ENCODE data around the gene STX19. TPM values are rescaled to one million over a fixed set of nuclear protein-coding genes. Genes with fewer than 3 reads are reported as not detected.

STX19 gene
- total and polyA plus RNA-seq, 8 donors = 1.7 to 21.1 (median 9.2) TPM; not detected in 3

DNA sequence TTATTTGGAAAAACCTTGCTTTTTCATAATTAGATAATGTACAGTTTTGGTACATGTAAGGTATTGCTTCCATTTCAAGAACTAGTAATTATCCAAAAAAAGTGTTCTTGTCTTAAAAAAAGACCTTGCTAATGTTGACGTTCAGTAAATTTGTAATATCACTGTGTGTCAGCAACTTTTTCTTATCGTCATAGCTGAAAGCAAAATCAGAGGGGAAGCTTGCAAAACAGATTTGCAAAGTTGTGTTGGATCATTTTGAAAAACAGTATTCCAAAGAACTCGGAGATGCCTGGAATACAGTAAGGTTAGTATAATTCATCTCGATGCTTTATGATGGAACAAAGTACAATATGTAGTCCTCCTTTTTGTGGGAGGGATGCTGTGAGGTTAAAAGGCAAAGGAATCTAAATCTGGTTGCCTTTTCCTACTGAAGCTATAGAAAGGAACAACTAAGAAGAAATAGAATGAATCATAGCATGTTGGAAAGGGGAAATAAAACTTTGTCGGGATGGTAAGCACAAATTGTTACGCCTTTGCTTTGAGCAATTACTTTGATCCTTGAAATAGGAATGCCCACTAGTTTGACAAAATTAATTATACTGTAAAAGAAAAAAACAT lies 36.0 kb upstream of the STX19 start:
- peaks cover 7 to 67% (median 40%) of the 10 kb centered on the region in 4 donors for H3K4me1 ChIP-seq
- peak overlapping the region in 4 of 5 donors; percentile 95 to 98 (median 96) for H3K27ac ChIP-seq
- intact Hi-C loops (cut with DNase I; ENCODE audit: low total_unique reads) = no loop called here

GRCh38 chr3:94063496-94064119 lies 35.2 kb upstream of the STX19 start:
- no peaks in the 10 kb centered on the region for H3K27me3 ChIP-seq
- H3K36me3 ChIP-seq = peaks cover 0 to 37% (median 20%) of the 10 kb centered on the region in 4 donors
- peak overlapping the region; percentile 50 to 77 (median 68) for H3K4me3 ChIP-seq
- DNase-seq = peak in 1 of 2 donors; percentile 27
- no peaks in the 10 kb centered on the region for H3K9me3 ChIP-seq
- intact Hi-C loops (cut with DNase I; ENCODE audit: low total_unique reads) = no loop called here
- 45 to 55% (median 48%) methylated on average over 17 of the region's 17 CpGs for WGBS, 5 donors
- H3K27ac ChIP-seq = peak overlapping the region; percentile 39 to 98 (median 95)
- H3K4me1 ChIP-seq = peaks cover 7 to 60% (median 36%) of the 10 kb centered on the region in 4 donors
- no peak for TF ChIP-seq EP300 (IDR thresholded peaks at IDR 0.05)
- TF ChIP-seq POLR2AphosphoS5 (IDR thresholded peaks at IDR 0.05) = no peak

More for the DNA sequence above, 36.0 kb upstream of the STX19 start:
- Histone ChIP-seq H3K27me3 (no peaks in the 10 kb centered on the region), H3K4me3 (peak overlapping the region in 3 of 4 donors; percentile 50 to 77 (median 77)), H3K36me3 (peaks cover 0 to 29% (median 14%) of the 10 kb centered on the region in 4 donors), H3K9me3 (no peaks in the 10 kb centered on the region)
- no peak for TF ChIP-seq POLR2AphosphoS5 (IDR thresholded peaks at IDR 0.05)
- 76 to 84% (median 77%) methylated on average over 6 of the region's 6 CpGs for WGBS, 5 donors
- DNase-seq = no peak

DNA sequence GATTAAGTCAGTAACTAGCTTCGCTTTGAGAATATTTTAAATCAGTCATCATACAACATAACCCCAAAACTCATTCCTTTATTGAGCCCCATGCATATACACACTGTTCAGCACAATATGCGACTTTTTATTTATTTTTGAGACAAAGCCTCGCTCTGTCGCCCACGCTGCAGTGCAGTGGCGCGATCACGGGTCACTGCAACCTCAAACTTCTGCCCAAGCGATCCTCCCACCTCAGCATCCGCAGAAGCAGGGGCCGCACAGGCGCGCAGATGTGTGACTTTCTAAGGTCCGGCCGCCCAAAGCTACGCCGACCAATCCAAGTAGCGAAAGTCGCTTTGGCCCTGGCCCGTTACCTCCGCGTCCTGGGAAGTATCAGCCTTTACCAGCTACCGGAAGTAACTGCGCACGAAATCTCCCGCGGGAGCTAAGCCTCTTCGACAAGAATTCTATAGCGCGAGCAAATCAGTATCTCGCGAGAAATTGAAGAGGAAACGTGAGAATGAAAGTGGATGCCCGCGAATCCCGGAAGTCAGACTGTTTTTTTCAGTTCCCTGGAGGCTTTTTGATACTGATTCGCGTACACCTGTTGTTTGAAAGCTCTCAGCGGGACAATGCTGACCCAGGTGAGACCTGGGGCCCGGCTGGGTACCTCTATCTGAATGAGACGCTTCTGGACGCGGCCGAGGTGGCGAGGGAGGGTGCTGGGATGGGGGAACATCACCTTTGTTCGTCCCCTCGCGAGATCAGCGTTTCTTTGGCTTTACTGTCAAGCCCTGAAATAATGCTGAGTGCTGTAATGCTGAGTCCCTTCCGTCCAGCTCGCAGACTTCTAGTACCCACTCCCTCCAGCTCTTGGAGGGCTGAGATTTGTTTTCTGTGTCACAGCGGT lies 34.4 kb upstream of the STX19 start, which contains the start of the genes DHFR2 and NSUN3:
Gene DHFR2 (minus strand): TSS at position 404 of the 892 bp plus-strand sequence. CDS start 1,405 bp downstream, outside the sequence.
Gene NSUN3 (plus strand): TSS at position 549 of the 892 bp plus-strand sequence. CDS start 66 bp downstream, at position 615.
- TF ChIP-seq POLR2AphosphoS5 (IDR thresholded peaks at IDR 0.05) (peak; percentile 49 to 91 (median 76)), POLR2A (IDR thresholded peaks at IDR 0.05) (no peak), EP300 (IDR thresholded peaks at IDR 0.05) (no peak)
- TF ChIP-seq, protein P1, sequence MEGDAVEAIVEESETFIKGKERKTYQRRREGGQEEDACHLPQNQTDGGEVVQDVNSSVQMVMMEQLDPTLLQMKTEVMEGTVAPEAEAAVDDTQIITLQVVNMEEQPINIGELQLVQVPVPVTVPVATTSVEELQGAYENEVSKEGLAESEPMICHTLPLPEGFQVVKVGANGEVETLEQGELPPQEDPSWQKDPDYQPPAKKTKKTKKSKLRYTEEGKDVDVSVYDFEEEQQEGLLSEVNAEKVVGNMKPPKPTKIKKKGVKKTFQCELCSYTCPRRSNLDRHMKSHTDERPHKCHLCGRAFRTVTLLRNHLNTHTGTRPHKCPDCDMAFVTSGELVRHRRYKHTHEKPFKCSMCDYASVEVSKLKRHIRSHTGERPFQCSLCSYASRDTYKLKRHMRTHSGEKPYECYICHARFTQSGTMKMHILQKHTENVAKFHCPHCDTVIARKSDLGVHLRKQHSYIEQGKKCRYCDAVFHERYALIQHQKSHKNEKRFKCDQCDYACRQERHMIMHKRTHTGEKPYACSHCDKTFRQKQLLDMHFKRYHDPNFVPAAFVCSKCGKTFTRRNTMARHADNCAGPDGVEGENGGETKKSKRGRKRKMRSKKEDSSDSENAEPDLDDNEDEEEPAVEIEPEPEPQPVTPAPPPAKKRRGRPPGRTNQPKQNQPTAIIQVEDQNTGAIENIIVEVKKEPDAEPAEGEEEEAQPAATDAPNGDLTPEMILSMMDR (IDR thresholded peaks at IDR 0.05) = no peak
- intact Hi-C loops (cut with DNase I; ENCODE audit: low total_unique reads) = no loop called here

DNA sequence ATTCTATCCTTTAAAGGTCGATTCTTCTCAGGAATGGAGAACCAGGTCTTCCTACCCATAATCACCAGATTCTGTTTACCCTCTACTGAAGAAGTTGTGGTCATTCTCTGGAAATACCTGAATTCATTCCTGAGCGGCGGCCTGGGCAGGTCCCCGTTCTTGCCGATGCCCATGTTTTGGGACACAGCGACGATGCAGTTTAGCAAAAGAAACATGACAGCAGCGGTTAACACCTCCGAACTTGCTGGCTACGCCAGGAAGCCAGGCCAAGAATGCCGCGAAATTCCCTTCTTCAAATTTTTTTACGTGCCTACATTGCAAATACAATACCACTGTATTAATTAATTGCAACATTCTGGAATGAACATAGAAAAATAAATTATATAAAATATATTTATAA lies 32.9 kb upstream of the STX19 start:
- WGBS, 5 donors = 96 to 99% (median 97%) methylated on average over 13 of the region's 13 CpGs
- no peaks in the 10 kb centered on the region for H3K27me3 ChIP-seq
- peaks cover 7 to 37% (median 27%) of the 10 kb centered on the region in 4 donors for H3K4me1 ChIP-seq
- DNase-seq = no peak
- H3K27ac ChIP-seq = no peak overlapping the region
- TF ChIP-seq, protein P1 (IDR thresholded peaks at IDR 0.05) = no peak
- TF ChIP-seq EP300 (IDR thresholded peaks at IDR 0.05) (no peak), POLR2AphosphoS5 (IDR thresholded peaks at IDR 0.05) (no peak), POLR2A (IDR thresholded peaks at IDR 0.05) (no peak)
- H3K4me3 ChIP-seq = no peak overlapping the region
- H3K36me3 ChIP-seq = peaks cover 0 to 25% (median 17%) of the 10 kb centered on the region in 4 donors
- no peaks in the 10 kb centered on the region for H3K9me3 ChIP-seq
- intact Hi-C loops (cut with DNase I; ENCODE audit: low total_unique reads) = no loop called here

More for the DNA sequence above, 34.4 kb upstream of the STX19 start, which contains the start of the genes DHFR2 and NSUN3:
- H3K27me3 ChIP-seq = no peaks in the 10 kb centered on the region
- 0 to 1% (median 0%) methylated on average over 48 to 52 of the region's 52 CpGs for WGBS, 5 donors
- DNase-seq = peak; percentile 89 to 98
- H3K4me1 ChIP-seq = peaks cover 7 to 52% (median 33%) of the 10 kb centered on the region in 4 donors
- peaks cover 0 to 36% (median 20%) of the 10 kb centered on the region in 4 donors for H3K36me3 ChIP-seq
- peak within 1 kb of the TSS; percentile 50 to 77 (median 68) for H3K4me3 ChIP-seq
- peak within 1 kb of the TSS; percentile 86 to 98 (median 95) for H3K27ac ChIP-seq
- no peaks in the 10 kb centered on the region for H3K9me3 ChIP-seq

- no peaks in the 10 kb centered on the region for H3K9me3 ChIP-seq
- H3K4me3 ChIP-seq = no peak overlapping the region
- H3K27me3 ChIP-seq = no peaks in the 10 kb centered on the region
- no peak overlapping the region for H3K27ac ChIP-seq
- TF ChIP-seq EP300 (IDR thresholded peaks at IDR 0.05) (no peak), POLR2A (IDR thresholded peaks at IDR 0.05) (no peak), POLR2AphosphoS5 (IDR thresholded peaks at IDR 0.05) (no peak)
- TF ChIP-seq, protein P1 (IDR thresholded peaks at IDR 0.05) = no peak
- H3K4me1 ChIP-seq = no peaks in the 10 kb centered on the region
- no peak for DNase-seq
- intact Hi-C loops (cut with DNase I; ENCODE audit: low total_unique reads) = no loop called here
- peaks cover 0 to 4% (median 0%) of the 10 kb centered on the region in 4 donors for H3K36me3 ChIP-seq
Measured at GRCh38 chr3:94050546-94050945, 22.1 kb upstream of the STX19 start.

Data from stomach (tissue), 9 donors.